Astrocyte (in vitro differentiated cells and primary cell): Measurements from ENCODE around the gene ZDHHC14. TPM values are rescaled to one million over a fixed set of nuclear protein-coding genes. Genes with fewer than 3 reads are reported as not detected.
A peak's percentile ranks its signal among the peaks of the same experiment; 100 is the strongest.

ENCODE experiments used
- DNase-seq: peaks from one replicate; pipeline ENCODE4 v3.0.0-alpha.2; 2010; ENCODE audit warnings: low read depth
- FAIRE-seq: peaks from 2 replicates; lab custom pipeline; 2011; peaks lifted over from hg19 to GRCh38; lab: Jason Lieb, UNC
- H2AFZ ChIP-seq: 2 replicates; pipeline ENCODE4 v1.6.0; 2012; ENCODE audit warnings: low read depth, low read length, inconsistent platforms
- H3K27ac ChIP-seq: 2 replicates; pipeline ENCODE4 v1.5.1; 2011; ENCODE audit warnings: low read depth, low read length, inconsistent platforms
- H3K27me3 ChIP-seq: 2 replicates; pipeline ENCODE4 v1.6.0; 2011; ENCODE audit warnings: low read length, inconsistent platforms; ENCODE audit not compliant: insufficient read depth
- H3K36me3 ChIP-seq: 2 replicates; pipeline ENCODE4 v1.5.1; 2011; ENCODE audit warnings: low read length, inconsistent platforms; ENCODE audit not compliant: insufficient read depth
- H3K4me1 ChIP-seq: 2 replicates; pipeline ENCODE4 v1.5.1; 2011; ENCODE audit warnings: low read length, inconsistent platforms; ENCODE audit not compliant: insufficient read depth
- H3K4me2 ChIP-seq: 2 replicates; pipeline ENCODE4 v1.6.0; 2012; ENCODE audit warnings: low read length, inconsistent platforms
- H3K4me3 ChIP-seq: 2 replicates; pipeline ENCODE4 v1.5.1; 2011; ENCODE audit warnings: low read depth, mild to moderate bottlenecking, low read length, inconsistent platforms; ENCODE audit not compliant: insufficient read depth
- H3K79me2 ChIP-seq: 2 replicates; pipeline ENCODE4 v1.6.0; 2012; ENCODE audit warnings: mild to moderate bottlenecking, low read length, inconsistent platforms; ENCODE audit not compliant: insufficient read depth
- H3K9ac ChIP-seq: 2 replicates; pipeline ENCODE4 v1.6.0; 2012; ENCODE audit warnings: mild to moderate bottlenecking, low read length, inconsistent platforms
- H3K9me3 ChIP-seq: 2 replicates; pipeline ENCODE4 v1.5.1; 2012; ENCODE audit warnings: low read depth, mild to moderate bottlenecking, low read length, inconsistent platforms; ENCODE audit not compliant: insufficient read depth
- H4K20me1 ChIP-seq: 2 replicates; pipeline ENCODE4 v1.6.0; 2012; ENCODE audit warnings: low read length, inconsistent platforms; ENCODE audit not compliant: insufficient read depth
- H3K27ac Mint-ChIP-seq: one replicate; pipeline ENCODE4 v1.8.0; 2021; ENCODE audit warnings: mild to moderate bottlenecking, mixed read lengths; ENCODE audit not compliant: unreplicated experiment
- H3K27me3 Mint-ChIP-seq: one replicate; pipeline ENCODE4 v1.8.0; 2021; ENCODE audit warnings: low read depth, mixed read lengths; ENCODE audit not compliant: unreplicated experiment
- H3K36me3 Mint-ChIP-seq: one replicate; pipeline ENCODE4 v1.8.0; 2021; ENCODE audit warnings: low read depth, mixed read lengths; ENCODE audit not compliant: unreplicated experiment
- H3K4me1 Mint-ChIP-seq: one replicate; pipeline ENCODE4 v1.8.0; 2021; ENCODE audit warnings: low read depth, mixed read lengths; ENCODE audit not compliant: unreplicated experiment
- H3K4me3 Mint-ChIP-seq: one replicate; pipeline ENCODE4 v1.8.0; 2021; ENCODE audit warnings: mild to moderate bottlenecking, moderate library complexity, mixed read lengths; ENCODE audit not compliant: unreplicated experiment
- H3K9me3 Mint-ChIP-seq: one replicate; pipeline ENCODE4 v1.8.0; 2021; ENCODE audit warnings: mild to moderate bottlenecking, mixed read lengths; ENCODE audit not compliant: unreplicated experiment
- EZH2 ChIP-seq: IDR thresholded peaks from 2 replicates; pipeline ENCODE4 v1.6.1; 2012; ENCODE audit warnings: mild to moderate bottlenecking, low read length, inconsistent platforms; ENCODE audit not compliant: insufficient read depth
- total RNA-seq: library from RNA; stranded (reverse); gene quantifications from 2 replicates; pipeline ENCODE4 v1.2.1, GENCODE V29; 2021
- TF ChIP-seq, protein P1 (sequence below): IDR thresholded peaks from 2 replicates; pipeline ENCODE4 v1.5.1; 2011; ENCODE audit warnings: low read depth, mild to moderate bottlenecking, inconsistent platforms, low read length, moderate library complexity; ENCODE audit not compliant: insufficient read depth

The ZDHHC14 gene
- total RNA-seq, 1 donor from 2014 or later = 7.2 TPM

DNA sequence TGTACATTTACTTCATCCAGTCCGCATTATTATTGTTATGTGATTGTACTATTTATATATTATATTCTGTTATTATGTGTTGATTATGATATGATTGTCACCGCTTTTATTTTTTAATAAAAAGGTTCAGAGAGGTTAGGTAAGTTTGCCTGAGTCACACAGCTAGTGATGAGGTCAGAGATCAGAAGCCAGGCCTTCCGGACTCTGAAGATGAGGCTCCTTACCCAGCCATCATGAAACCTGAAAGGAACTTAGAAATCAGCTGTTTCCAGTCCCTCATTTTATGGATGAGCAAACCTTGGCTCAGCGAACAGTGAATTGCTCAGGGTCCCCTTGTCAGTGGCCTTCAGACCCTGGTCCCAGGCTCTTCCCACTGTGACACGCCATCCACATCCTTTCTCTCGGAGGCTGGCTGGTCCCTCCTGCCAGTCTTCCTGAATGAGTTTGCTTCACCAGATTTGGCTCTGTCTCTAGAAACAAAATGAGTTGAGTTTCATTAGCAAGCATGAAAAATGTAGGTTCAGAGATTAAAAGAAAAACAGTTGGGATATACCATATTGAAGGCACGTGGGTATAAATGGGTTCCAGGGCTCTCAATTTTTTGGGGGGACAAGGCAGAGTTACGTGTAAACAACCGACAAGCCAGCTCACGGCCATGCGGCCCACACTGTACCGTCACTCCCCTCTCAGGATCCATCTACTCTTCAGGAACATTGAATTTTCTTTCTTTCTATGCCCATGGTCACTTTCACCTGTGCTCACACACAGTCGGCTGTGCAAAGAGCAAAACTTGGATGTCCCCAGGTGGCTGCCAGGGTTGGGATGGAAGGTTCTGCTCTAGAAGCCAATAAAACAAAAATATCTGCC is 132.9 kb downstream of the ZDHHC14 start:
- Histone ChIP-seq H3K79me2 (no peaks in the 10 kb centered on the region), H3K9me3 (no peaks in the 10 kb centered on the region), H4K20me1 (no peaks in the 10 kb centered on the region), H2AFZ (no peak overlapping the region), H3K9ac (no peak overlapping the region), H3K4me2 (no peak overlapping the region), H3K36me3 (no peaks in the 10 kb centered on the region), H3K4me3 (no peak overlapping the region), H3K4me1 (peaks cover 8% of the 10 kb centered on the region), H3K27me3 (no peaks in the 10 kb centered on the region), H3K27ac (no peak overlapping the region)
- H3K4me1 Mint-ChIP-seq = peaks cover 17% of the 10 kb centered on the region
- H3K9me3 Mint-ChIP-seq = no peaks in the 10 kb centered on the region
- peaks cover 2% of the 10 kb centered on the region for H3K36me3 Mint-ChIP-seq
- H3K4me3 Mint-ChIP-seq = no peak overlapping the region
- peaks cover 3% of the 10 kb centered on the region for H3K27me3 Mint-ChIP-seq
- TF ChIP-seq, protein P1, sequence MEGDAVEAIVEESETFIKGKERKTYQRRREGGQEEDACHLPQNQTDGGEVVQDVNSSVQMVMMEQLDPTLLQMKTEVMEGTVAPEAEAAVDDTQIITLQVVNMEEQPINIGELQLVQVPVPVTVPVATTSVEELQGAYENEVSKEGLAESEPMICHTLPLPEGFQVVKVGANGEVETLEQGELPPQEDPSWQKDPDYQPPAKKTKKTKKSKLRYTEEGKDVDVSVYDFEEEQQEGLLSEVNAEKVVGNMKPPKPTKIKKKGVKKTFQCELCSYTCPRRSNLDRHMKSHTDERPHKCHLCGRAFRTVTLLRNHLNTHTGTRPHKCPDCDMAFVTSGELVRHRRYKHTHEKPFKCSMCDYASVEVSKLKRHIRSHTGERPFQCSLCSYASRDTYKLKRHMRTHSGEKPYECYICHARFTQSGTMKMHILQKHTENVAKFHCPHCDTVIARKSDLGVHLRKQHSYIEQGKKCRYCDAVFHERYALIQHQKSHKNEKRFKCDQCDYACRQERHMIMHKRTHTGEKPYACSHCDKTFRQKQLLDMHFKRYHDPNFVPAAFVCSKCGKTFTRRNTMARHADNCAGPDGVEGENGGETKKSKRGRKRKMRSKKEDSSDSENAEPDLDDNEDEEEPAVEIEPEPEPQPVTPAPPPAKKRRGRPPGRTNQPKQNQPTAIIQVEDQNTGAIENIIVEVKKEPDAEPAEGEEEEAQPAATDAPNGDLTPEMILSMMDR = no peak
- TF ChIP-seq EZH2 = no peak
- no peak overlapping the region for H3K27ac Mint-ChIP-seq
- DNase-seq (no peak), FAIRE-seq (no peak)

DNA sequence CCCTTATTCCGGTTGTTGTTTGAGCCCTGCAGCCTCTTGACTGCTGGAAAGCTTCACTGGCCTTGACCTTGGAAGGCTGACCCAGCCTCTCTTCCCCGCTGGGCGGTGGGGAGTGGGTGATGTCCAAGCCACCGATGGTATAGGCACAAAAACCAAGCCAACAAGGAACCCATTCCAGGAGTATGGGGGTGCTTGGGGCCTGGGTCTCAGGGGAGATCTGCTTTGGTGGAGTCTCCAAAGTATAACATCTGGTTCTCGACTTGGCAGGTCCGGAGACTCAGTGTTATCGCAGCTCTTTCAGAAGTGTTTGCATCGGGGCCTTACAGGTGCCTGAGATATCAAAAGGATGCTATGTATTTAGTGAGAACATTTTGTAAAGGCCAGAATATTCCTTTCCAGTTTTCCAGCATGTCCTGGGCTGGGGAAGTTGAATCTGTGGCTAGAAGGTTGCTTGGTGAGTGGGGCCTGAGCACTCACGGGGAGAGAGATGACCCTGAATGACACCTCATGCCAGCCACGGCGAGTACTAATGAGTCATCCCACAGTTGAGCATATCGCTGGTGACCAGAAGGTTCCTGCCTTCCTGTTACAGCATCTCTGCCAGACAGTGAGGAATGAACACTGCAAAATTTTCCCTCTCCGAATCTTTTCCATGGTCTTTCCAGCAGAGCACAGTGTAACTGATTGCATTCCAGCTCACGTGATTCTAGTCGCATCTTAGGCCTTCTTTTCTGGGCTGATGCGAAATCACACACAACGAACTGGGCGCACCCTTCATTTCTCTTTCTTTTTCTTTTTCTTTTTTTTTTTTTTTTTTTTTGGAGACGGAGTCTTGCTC is 133.9 kb downstream of the ZDHHC14 start:
- FAIRE-seq (peak; percentile 92), DNase-seq (peak; percentile 71)
- Histone ChIP-seq H3K4me1 (peaks cover 8% of the 10 kb centered on the region), H4K20me1 (no peaks in the 10 kb centered on the region), H3K9me3 (no peaks in the 10 kb centered on the region), H3K79me2 (no peaks in the 10 kb centered on the region), H2AFZ (no peak overlapping the region), H3K27me3 (no peaks in the 10 kb centered on the region), H3K27ac (no peak overlapping the region), H3K9ac (no peak overlapping the region), H3K4me2 (peak overlapping the region; percentile 28), H3K36me3 (no peaks in the 10 kb centered on the region), H3K4me3 (no peak overlapping the region)
- H3K27me3 Mint-ChIP-seq = peaks cover 4% of the 10 kb centered on the region
- H3K36me3 Mint-ChIP-seq = peaks cover 2% of the 10 kb centered on the region
- no peak overlapping the region for H3K4me3 Mint-ChIP-seq
- H3K27ac Mint-ChIP-seq = no peak overlapping the region
- peaks cover 19% of the 10 kb centered on the region for H3K4me1 Mint-ChIP-seq
- no peaks in the 10 kb centered on the region for H3K9me3 Mint-ChIP-seq
- no peak for TF ChIP-seq EZH2
- TF ChIP-seq, protein P1 = no peak
